Kidney (tissue), 14 donors: Measurements from ENCODE around the gene ZBTB1. TPM values are rescaled to one million over a fixed set of nuclear protein-coding genes. Genes with fewer than 3 reads are reported as not detected.

ENCODE experiments used
- DNase-seq, 5 donors: peaks; one replicate each; pipeline ENCODE4 v3.0.0-alpha.2; 2013 to 2020
- FAIRE-seq: peaks from 2 replicates; lab custom pipeline; 2012; peaks lifted over from hg19 to GRCh38; lab: Jason Lieb, UNC
- H3K27ac ChIP-seq, 2 donors: one replicate each; pipeline ENCODE4 v1.7.0; 2013; ENCODE audit warnings: low read depth in 2 of 2, low read length in 2 of 2, inconsistent platforms in 1 of 2
- H3K27me3 ChIP-seq: one replicate; pipeline ENCODE4 v1.7.1; 2013; ENCODE audit warnings: low read length, inconsistent platforms; ENCODE audit not compliant: control insufficient read depth, insufficient read depth
- H3K36me3 ChIP-seq, 3 donors: one replicate each; pipeline versions ENCODE4 v1.7.0 to v1.7.1; 2013; ENCODE audit warnings: low read length in 3 of 3, control low read depth in 1 of 3, inconsistent platforms in 1 of 3; ENCODE audit not compliant: insufficient read depth in 3 of 3, control insufficient read depth in 2 of 3
- H3K4me1 ChIP-seq, 3 donors: one replicate each; pipeline versions ENCODE4 v1.7.0 to v1.7.1; 2013; ENCODE audit warnings: low read length in 3 of 3, inconsistent platforms in 1 of 3, low read depth in 1 of 3; ENCODE audit not compliant: control insufficient read depth in 2 of 3, insufficient read depth in 2 of 3
- H3K4me3 ChIP-seq, 3 donors: one replicate each; pipeline versions ENCODE4 v1.7.0 to v1.8.1; 2013; ENCODE audit warnings: low read length in 3 of 3, control low read depth in 1 of 3, inconsistent platforms in 1 of 3
- H3K9ac ChIP-seq, 3 donors: one replicate each; pipeline versions ENCODE4 v1.7.0 to v1.7.1; 2013; ENCODE audit warnings: low read length in 3 of 3, control low read depth in 1 of 3, inconsistent platforms in 1 of 3
- H3K9me3 ChIP-seq, 3 donors: one replicate each; pipeline versions ENCODE4 v1.7.0 to v1.7.1; 2013; ENCODE audit warnings: low read length in 3 of 3, control low read depth in 1 of 3, inconsistent platforms in 1 of 3; ENCODE audit not compliant: control insufficient read depth in 2 of 3, insufficient read depth in 1 of 3
- CTCF ChIP-seq: IDR thresholded peaks from 3 replicates; pipeline ENCODE4 v1.5.1; 2012; ENCODE audit warnings: mild to moderate bottlenecking, moderate library complexity, borderline replicate concordance; ENCODE audit not compliant: insufficient read depth; ENCODE audit errors: extremely low read depth
- intact Hi-C: fragments of 100-400 bp; cut with DNase I; formaldehyde crosslinking; loops from one replicate; pipeline ENCODE4 v1.11.1; 2022
- polyA plus RNA-seq: library from polyadenylated mRNA; stranded (reverse); fragments of 350-450 nt; fragmentation: Illumina TruSeq; extraction: RNeasy Lipid Tissue Mini Kit (QIAGEN cat#74804); gene quantifications from one replicate; pipeline ENCODE4 v1.2.3, GENCODE V29; 2014; ENCODE audit warnings: low read depth, low replicate concordance; ENCODE audit not compliant: insufficient read depth
- total RNA-seq: library from RNA; stranded (reverse); fragmentation: NEBNext Ultra II Directional; extraction: Animal tissue kit (Norgen Biotek cat#: 25700); gene quantifications from one replicate; pipeline ENCODE4 v1.2.1, GENCODE V29; 2021
- donor health status: control.
- donor health status: control.
- donor health status: control.
- donor health status: control.
- donor health status: control.
- donor health status: DM: yes; HTN: yes; CAD: no.
- donor health status: Normal renal cell carcinoma (clear cell type).

ZBTB1 gene
- total and polyA plus RNA-seq, 2 donors from 2014 or later, result 13.3 to 46.8 TPM

GRCh38 chr14:64488590-64489099, 15.9 kb upstream of the ZBTB1 start:
- intact Hi-C loops, result no loop called here
- Histone ChIP-seq H3K4me3 (no peak overlapping the region), H3K9ac (no peak overlapping the region), H3K27ac (no peak overlapping the region), H3K27me3 (no peaks in the 10 kb centered on the region), H3K9me3 (no peaks in the 10 kb centered on the region), H3K36me3 (peaks cover 0 to 11% (median 9%) of the 10 kb centered on the region in 3 donors), H3K4me1 (no peaks in the 10 kb centered on the region)
- DNase-seq, result no peak
- no peak for FAIRE-seq
- TF ChIP-seq CTCF, result no peak

- DNase-seq (no peak), FAIRE-seq (no peak)
- Histone ChIP-seq H3K4me1 (no peaks in the 10 kb centered on the region), H3K27me3 (no peaks in the 10 kb centered on the region), H3K9me3 (no peaks in the 10 kb centered on the region), H3K4me3 (no peak overlapping the region), H3K9ac (no peak overlapping the region), H3K36me3 (peaks cover 0 to 11% (median 9%) of the 10 kb centered on the region in 3 donors), H3K27ac (no peak overlapping the region)
- TF ChIP-seq CTCF, result no peak
- intact Hi-C loops, result no loop called here
These were observed 12.9 kb upstream of the ZBTB1 start for GRCh38 chr14:64491637-64492036.

GRCh38 chr14:64493455-64493854, 11.1 kb upstream of the ZBTB1 start:
- Histone ChIP-seq H3K4me3 (no peak overlapping the region), H3K36me3 (peaks cover 0 to under 1% (median 0%) of the 10 kb centered on the region in 3 donors), H3K27ac (no peak overlapping the region), H3K27me3 (no peaks in the 10 kb centered on the region), H3K9me3 (no peaks in the 10 kb centered on the region), H3K4me1 (no peaks in the 10 kb centered on the region), H3K9ac (no peak overlapping the region)
- no peak for DNase-seq
- intact Hi-C loops, result no loop called here
- TF ChIP-seq CTCF, result no peak
- no peak for FAIRE-seq

GRCh38 chr14:64495252-64495651, 9.3 kb upstream of the ZBTB1 start:
- no peak for FAIRE-seq

More at GRCh38 chr14:64495252-64495651, 9.3 kb upstream of the ZBTB1 start:
- H3K4me3 ChIP-seq, result no peak overlapping the region
- no peaks in the 10 kb centered on the region for H3K36me3 ChIP-seq
- no peaks in the 10 kb centered on the region for H3K4me1 ChIP-seq
- no peaks in the 10 kb centered on the region for H3K9me3 ChIP-seq
- no peak for TF ChIP-seq CTCF
- H3K27me3 ChIP-seq, result no peaks in the 10 kb centered on the region
- H3K27ac ChIP-seq, result no peak overlapping the region
- no peak for DNase-seq
- no peak overlapping the region for H3K9ac ChIP-seq
- intact Hi-C loops, result no loop called here
